MCF 10A (cell line): ENCODE results near the gene GARIN5A. TPM values are rescaled to one million over a fixed set of nuclear protein-coding genes. Genes with fewer than 3 reads are reported as not detected.

Source experiments
- BruUV-seq: library from RNA; stranded (reverse); fragments of 400-500 nt; replicated peaks from 2 replicates; lab custom pipeline; 2021; lab: Mats Ljungman, UMichigan
- CTCF ChIA-PET: fragments of 300-600 bp; sonication (Branson Sonifier 250); formaldehyde crosslinking; extraction: SDS; loops from one replicate; lab custom pipeline; 2021; ENCODE audit warnings: antibody characterized with exemption, inconsistent platforms; lab: Yijun Ruan, JAX
- POLR2A ChIA-PET: fragments of 300-600, 350-650 bp; sonication (Branson Sonifier 250); formaldehyde crosslinking; extraction: SDS; loops from one replicate; lab custom pipeline; 2020; ENCODE audit warnings: antibody characterized with exemption, inconsistent platforms; lab: Yijun Ruan, JAX
- DNase-seq: peaks from one replicate; pipeline ENCODE4 v3.0.0-alpha.2; 2018; ENCODE audit not compliant: unreplicated experiment
- H3K27ac Mint-ChIP-seq: one replicate; pipeline ENCODE4 v1.8.0; 2022; ENCODE audit warnings: mild to moderate bottlenecking, low read depth, mixed read lengths; ENCODE audit not compliant: unreplicated experiment
- H3K27me3 Mint-ChIP-seq: one replicate; pipeline ENCODE4 v1.8.0; 2022; ENCODE audit warnings: mixed read lengths; ENCODE audit not compliant: insufficient read depth, unreplicated experiment
- H3K36me3 Mint-ChIP-seq: one replicate; pipeline ENCODE4 v1.8.0; 2022; ENCODE audit warnings: mild to moderate bottlenecking, moderate library complexity, mixed read lengths; ENCODE audit not compliant: insufficient read depth, unreplicated experiment
- H3K4me1 Mint-ChIP-seq: one replicate; pipeline ENCODE4 v1.8.0; 2022; ENCODE audit warnings: mixed read lengths; ENCODE audit not compliant: insufficient read depth, unreplicated experiment
- H3K4me3 Mint-ChIP-seq: one replicate; pipeline ENCODE4 v1.8.0; 2022; ENCODE audit warnings: mild to moderate bottlenecking, moderate library complexity, mixed read lengths; ENCODE audit not compliant: unreplicated experiment
- H3K9me3 Mint-ChIP-seq: one replicate; pipeline ENCODE4 v1.8.0; 2022; ENCODE audit warnings: mixed read lengths; ENCODE audit not compliant: unreplicated experiment
- CTCF ChIP-seq: fragments of 200-600 bp; IDR thresholded peaks from one replicate; pipeline ENCODE4 v1.8.0; 2022; ENCODE audit warnings: antibody characterized with exemption, mild to moderate bottlenecking; ENCODE audit not compliant: unreplicated experiment
- intact Hi-C: fragments of 100-400 bp; cut with micrococcal nuclease; formaldehyde crosslinking; loops from 2 replicates; pipeline ENCODE4 v1.14.1; 2022
- total RNA-seq: library from RNA; stranded (reverse); gene quantifications from 2 replicates; pipeline ENCODE4 v1.2.3, GENCODE V29; 2022

GARIN5A gene
- total RNA-seq, 1 experiment from 2014 or later = 1.5 TPM

GRCh38 chr19:50510121-50510670, 33.5 kb upstream of the GARIN5A start:
- CTCF ChIA-PET = interaction anchor here (0.6 to 0.9 kb wide), 2 partner anchors 271 to 329 kb away, joined by 3 to 5 read pairs; no protein-coding TSS in a partner anchor
- no peaks in the 10 kb centered on the region for H3K27me3 Mint-ChIP-seq

GRCh38 chr19:50509366-50509765, 32.7 kb upstream of the GARIN5A start:
- ChIA-PET POLR2A (interaction anchor here (0.7 kb wide), 1 partner anchor 125 kb away, joined by 3 read pairs; the partner anchor contains the start of gene POLD1), CTCF (interaction anchor here (0.6 kb wide), 2 partner anchors 272 to 453 kb away, joined by 3 to 5 read pairs; no protein-coding TSS in a partner anchor)
- intact Hi-C loops = no loop called here
- TF ChIP-seq CTCF = no peak
- no TSS peak for BruUV-seq
- DNase-seq = no peak
- Mint-ChIP-seq H3K4me1 (peaks cover 16% of the 10 kb centered on the region), H3K27me3 (no peaks in the 10 kb centered on the region), H3K4me3 (peak overlapping the region; percentile 86), H3K27ac (peak overlapping the region; percentile 78), H3K36me3 (no peaks in the 10 kb centered on the region), H3K9me3 (no peaks in the 10 kb centered on the region)

More at GRCh38 chr19:50510121-50510670, 33.5 kb upstream of the GARIN5A start:
- peak overlapping the region; percentile 96 for H3K27ac Mint-ChIP-seq
- DNase-seq = no peak
- no TSS peak for BruUV-seq
- H3K36me3 Mint-ChIP-seq = no peaks in the 10 kb centered on the region
- H3K9me3 Mint-ChIP-seq = no peaks in the 10 kb centered on the region
- H3K4me1 Mint-ChIP-seq = peaks cover 16% of the 10 kb centered on the region
- no peak for TF ChIP-seq CTCF
- POLR2A ChIA-PET = interaction anchor here (0.7 to 2.6 kb wide), 3 partner anchors 12 to 126 kb away, joined by 3 to 11 read pairs (median 9); partner anchors contain the start of gene POLD1
- intact Hi-C loops = no loop called here
- peak overlapping the region; percentile 86 for H3K4me3 Mint-ChIP-seq

- Mint-ChIP-seq H3K36me3 (no peaks in the 10 kb centered on the region), H3K4me1 (peaks cover 16% of the 10 kb centered on the region), H3K27me3 (no peaks in the 10 kb centered on the region), H3K27ac (peak overlapping the region; percentile 78), H3K4me3 (peak overlapping the region; percentile 7), H3K9me3 (no peaks in the 10 kb centered on the region)
- intact Hi-C loops = no loop called here
- TF ChIP-seq CTCF = no peak
- DNase-seq = no peak
- ChIA-PET POLR2A (interaction anchor here (0.7 kb wide), 1 partner anchor 586 kb away, joined by 3 read pairs; no protein-coding TSS in a partner anchor), CTCF (interaction anchor here (0.6 to 1.3 kb wide), 2 partner anchors 152 to 453 kb away, joined by 3 to 5 read pairs; no protein-coding TSS in a partner anchor)
- no TSS peak for BruUV-seq
Measured at GRCh38 chr19:50508843-50509190, 32.2 kb upstream of the GARIN5A start.

- no peak for TF ChIP-seq CTCF
- intact Hi-C loops = no loop called here
- DNase-seq = no peak
- ChIA-PET CTCF (no interaction called here), POLR2A (no interaction called here)
- no peaks in the 10 kb centered on the region for H3K36me3 Mint-ChIP-seq
- H3K27me3 Mint-ChIP-seq = no peaks in the 10 kb centered on the region
- BruUV-seq = no TSS peak
- no peaks in the 10 kb centered on the region for H3K9me3 Mint-ChIP-seq
- H3K27ac Mint-ChIP-seq = no peak overlapping the region
- no peak overlapping the region for H3K4me3 Mint-ChIP-seq
- H3K4me1 Mint-ChIP-seq = peaks cover 16% of the 10 kb centered on the region
Measured at GRCh38 chr19:50507376-50507775, 30.7 kb upstream of the GARIN5A start.
